ENCODE measurements around the gene LIN28B.

DNA sequence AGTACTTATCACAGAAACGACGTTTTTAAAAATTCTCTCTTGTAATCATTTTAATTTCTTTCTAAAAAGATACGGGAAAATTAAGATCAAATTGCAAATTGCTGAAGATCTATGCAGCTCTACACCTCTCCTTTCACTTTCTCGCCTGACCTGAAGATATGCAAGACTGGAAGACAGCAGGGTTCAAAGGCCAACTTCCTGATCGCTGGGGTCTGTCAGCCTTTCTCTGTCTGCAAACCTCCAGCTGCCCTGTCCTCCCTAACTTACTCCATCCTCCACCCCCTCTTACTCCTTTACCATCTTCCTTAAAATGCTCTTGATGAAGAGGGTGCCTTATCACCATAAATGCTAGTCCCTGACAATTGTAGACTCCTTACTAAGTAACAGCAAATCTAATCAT, 159.2 kb downstream of the LIN28B start:
- no peak for TF ChIP-seq POLR2A (IDR thresholded peaks at IDR 0.05)
- TF ChIP-seq, protein P1, sequence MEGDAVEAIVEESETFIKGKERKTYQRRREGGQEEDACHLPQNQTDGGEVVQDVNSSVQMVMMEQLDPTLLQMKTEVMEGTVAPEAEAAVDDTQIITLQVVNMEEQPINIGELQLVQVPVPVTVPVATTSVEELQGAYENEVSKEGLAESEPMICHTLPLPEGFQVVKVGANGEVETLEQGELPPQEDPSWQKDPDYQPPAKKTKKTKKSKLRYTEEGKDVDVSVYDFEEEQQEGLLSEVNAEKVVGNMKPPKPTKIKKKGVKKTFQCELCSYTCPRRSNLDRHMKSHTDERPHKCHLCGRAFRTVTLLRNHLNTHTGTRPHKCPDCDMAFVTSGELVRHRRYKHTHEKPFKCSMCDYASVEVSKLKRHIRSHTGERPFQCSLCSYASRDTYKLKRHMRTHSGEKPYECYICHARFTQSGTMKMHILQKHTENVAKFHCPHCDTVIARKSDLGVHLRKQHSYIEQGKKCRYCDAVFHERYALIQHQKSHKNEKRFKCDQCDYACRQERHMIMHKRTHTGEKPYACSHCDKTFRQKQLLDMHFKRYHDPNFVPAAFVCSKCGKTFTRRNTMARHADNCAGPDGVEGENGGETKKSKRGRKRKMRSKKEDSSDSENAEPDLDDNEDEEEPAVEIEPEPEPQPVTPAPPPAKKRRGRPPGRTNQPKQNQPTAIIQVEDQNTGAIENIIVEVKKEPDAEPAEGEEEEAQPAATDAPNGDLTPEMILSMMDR (IDR thresholded peaks at IDR 0.05), result no peak

All from adrenal gland (tissue), 5 donors.